Measurements from ENCODE around the gene GPC6. TPM values are rescaled to one million over a fixed set of nuclear protein-coding genes. Genes with fewer than 3 reads are reported as not detected.

The GPC6 gene
- total and polyA plus RNA-seq, 9 of the 15 experiments (the other 6 are each of a cell fraction or from before 2014, with no cell fraction given), result under 0.01 to 0.20 (median 0.01) TPM; not detected in 4

- TF ChIP-seq MEF2A (IDR thresholded peaks at IDR 0.05; ENCODE audit: control insufficient read depth, low read depth, low read length), result no peak
- TF ChIP-seq FUS (optimal IDR thresholded peaks at IDR 0.05; ENCODE audit: low read depth, low read length), result no peak
Observed at GRCh38 chr13:94217370-94217769, 990.8 kb downstream of the GPC6 start (continued).

- 0% methylated on average over 2 of the region's 2 CpGs for WGBS (ENCODE audit: insufficient coverage, low coverage, missing lambda C conversion rate)
- Histone ChIP-seq H3K9ac (ENCODE audit: insufficient read depth in 1 of 2, low read depth in 2 of 2, low read length in 2 of 2) (no peak overlapping the region), H3K4me1 (replicated peaks in 1 of 2; ENCODE audit: control insufficient read depth in 2 of 2, insufficient read depth in 2 of 2, low read length in 2 of 2) (no peaks in the 10 kb centered on the region), H3K4me3 (no peak overlapping the region), H2AFZ (ENCODE audit: low read depth, low read length) (no peak overlapping the region), H3K27ac (ENCODE audit: extremely low read depth, low read depth, low read length) (no peak overlapping the region), H3K9me3 (replicated peaks; ENCODE audit: control insufficient read depth, insufficient read depth, low read depth, low read length) (no peaks in the 10 kb centered on the region), H3K4me2 (ENCODE audit: insufficient read depth, low read length) (no peak overlapping the region), H3K79me2 (ENCODE audit: control insufficient read depth, insufficient read depth, low read length) (no peaks in the 10 kb centered on the region), H3K36me3 (ENCODE audit: control insufficient read depth, insufficient read depth, low read length) (no peaks in the 10 kb centered on the region), H3K27me3 (ENCODE audit: control insufficient read depth in 2 of 2, insufficient read depth in 2 of 2, low read length in 2 of 2) (no peaks in the 10 kb centered on the region), H4K20me1 (replicated peaks; ENCODE audit: control insufficient read depth, insufficient read depth, low read length) (no peaks in the 10 kb centered on the region), H3K9me1 (ENCODE audit: control insufficient read depth, insufficient read depth, low read length) (no peaks in the 10 kb centered on the region)
- no peak for DNase-seq (ENCODE audit: extremely low read depth in 1 of 4, low spot score in 3 of 4)
- in situ Hi-C loops (cut with MboI) (no loop called here), intact Hi-C loops (cut with micrococcal nuclease) (no loop called here)
- CTCF ChIA-PET (ENCODE audit: low intra/inter-chr PET ratio), result no interaction called here
- POLR2A ChIA-PET, result no interaction called here
- no TSS peak for BruUV-seq (replicated peaks)
- FAIRE-seq, result no peak
- no peak for ATAC-seq
- TF ChIP-seq CREBBP (IDR thresholded peaks at IDR 0.05; ENCODE audit: low read depth, low read length) (no peak), CLOCK (CRISPR knock-in tag; IDR thresholded peaks at IDR 0.05; ENCODE audit: borderline replicate concordance) (no peak), PATZ1 (CRISPR knock-in tag; IDR thresholded peaks at IDR 0.05; ENCODE audit: borderline replicate concordance) (no peak), ZNF609 (CRISPR knock-in tag; IDR thresholded peaks at IDR 0.05; ENCODE audit: borderline replicate concordance) (no peak), TFAP4 (CRISPR knock-in tag; IDR thresholded peaks at IDR 0.05; ENCODE audit: borderline replicate concordance) (no peak), ZNF644 (tag; IDR thresholded peaks at IDR 0.05; ENCODE audit: low read depth) (no peak), CGGBP1 (CRISPR knock-in tag; IDR thresholded peaks at IDR 0.05) (no peak)
Observed at GRCh38 chr13:94218537-94218936, 991.9 kb downstream of the GPC6 start.
